ENCODE measurements around the gene CDH2. TPM values are rescaled to one million over a fixed set of nuclear protein-coding genes. Genes with fewer than 3 reads are reported as not detected.

Gene CDH2
- total and polyA plus RNA-seq, 2 donors = 1.6 to 3.0 TPM

DNA sequence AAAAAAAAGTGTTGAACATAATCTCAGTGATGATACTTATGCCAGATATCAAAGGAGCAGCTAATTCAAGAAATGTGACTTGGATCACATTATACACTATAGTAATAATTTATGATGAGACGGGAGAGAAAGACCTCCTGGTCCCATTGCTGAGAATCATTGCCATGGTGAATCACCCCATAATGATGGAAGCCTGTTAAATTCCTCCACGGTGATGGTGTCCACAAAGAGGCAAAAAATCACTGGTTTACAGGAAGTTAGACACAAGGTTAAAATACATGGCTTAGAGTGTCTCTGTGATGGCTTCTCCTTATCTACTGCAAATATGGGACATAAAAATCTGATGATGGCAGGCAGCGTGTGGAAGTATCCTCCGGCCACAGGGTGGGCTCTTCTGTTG is 210.0 kb downstream of the CDH2 start:
- Histone ChIP-seq H3K4me1 (ENCODE audit: control insufficient read depth in 2 of 2, insufficient read depth in 2 of 2, low read length in 2 of 2) (no peaks in the 10 kb centered on the region), H3K9me3 (ENCODE audit: control insufficient read depth in 2 of 2, insufficient read depth in 1 of 2, low read length in 1 of 2) (no peaks in the 10 kb centered on the region), H3K36me3 (ENCODE audit: control insufficient read depth in 2 of 2, insufficient read depth in 2 of 2, low read length in 1 of 2) (no peaks in the 10 kb centered on the region), H3K27me3 (ENCODE audit: control insufficient read depth in 2 of 2, insufficient read depth in 1 of 2, low read length in 1 of 2) (no peaks in the 10 kb centered on the region), H3K4me3 (ENCODE audit: low read length in 2 of 2) (no peak overlapping the region), H3K27ac (ENCODE audit: low read depth in 1 of 2, low read length in 1 of 2) (no peak overlapping the region)
- DNase-seq (ENCODE audit: low read depth in 6 of 9, low spot score in 9 of 9) = no peak
- WGBS = 99% methylated on average over 4 of the region's 4 CpGs

DNA sequence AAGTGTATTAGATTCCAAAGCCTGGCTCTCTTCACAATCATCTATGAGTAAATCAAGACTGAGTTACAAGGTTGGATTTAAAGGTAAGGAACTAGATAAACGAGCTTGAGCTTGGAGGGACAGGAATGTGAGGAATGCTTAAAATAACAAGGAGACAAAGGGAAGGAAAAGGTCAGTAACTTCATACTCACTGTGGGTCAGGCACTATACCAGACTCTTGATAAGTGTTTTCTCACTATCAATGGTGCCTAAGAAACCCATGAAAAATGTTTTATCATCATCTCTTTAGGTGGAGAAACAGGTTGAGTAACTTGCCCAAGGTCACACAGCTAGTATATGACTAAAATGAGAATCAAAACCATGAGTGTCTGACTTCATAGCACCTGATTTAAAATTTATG is 212.1 kb downstream of the CDH2 start:
- no peaks in the 10 kb centered on the region for H3K4me1 ChIP-seq (ENCODE audit: control insufficient read depth in 2 of 2, insufficient read depth in 2 of 2, low read length in 2 of 2)
- no peak for DNase-seq (ENCODE audit: low read depth in 6 of 9, low spot score in 9 of 9)
- no peaks in the 10 kb centered on the region for H3K36me3 ChIP-seq (ENCODE audit: control insufficient read depth in 2 of 2, insufficient read depth in 2 of 2, low read length in 1 of 2)
- no peak overlapping the region for H3K27ac ChIP-seq (ENCODE audit: low read depth in 1 of 2, low read length in 1 of 2)
- WGBS = 62% methylated on average over 1 of the region's 1 CpG
- no peaks in the 10 kb centered on the region for H3K9me3 ChIP-seq (ENCODE audit: control insufficient read depth in 2 of 2, insufficient read depth in 1 of 2, low read length in 1 of 2)
- H3K4me3 ChIP-seq (ENCODE audit: low read length in 2 of 2) = no peak overlapping the region
- no peaks in the 10 kb centered on the region for H3K27me3 ChIP-seq (ENCODE audit: control insufficient read depth in 2 of 2, insufficient read depth in 1 of 2, low read length in 1 of 2)

DNA sequence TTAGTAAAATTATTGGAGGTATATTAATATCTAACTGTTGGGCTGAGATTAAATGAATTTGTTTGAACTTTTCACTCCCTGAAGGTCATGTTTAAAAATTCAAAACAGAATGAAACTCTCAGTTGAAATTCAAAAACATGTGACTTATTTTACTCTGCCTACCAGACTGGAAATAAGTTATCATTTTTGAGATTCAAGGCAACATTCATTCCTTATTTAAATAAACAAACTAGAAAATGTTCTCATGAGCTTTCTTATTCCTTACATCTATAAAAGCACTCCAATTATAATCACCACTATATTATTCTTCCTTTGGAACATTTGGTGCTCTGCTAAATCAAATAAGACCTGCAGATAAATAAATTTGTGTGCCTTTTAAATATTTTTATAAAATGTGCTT is 217.8 kb downstream of the CDH2 start:
- DNase-seq (ENCODE audit: low read depth in 6 of 9, low spot score in 9 of 9) = no peak
- Histone ChIP-seq H3K27me3 (ENCODE audit: control insufficient read depth in 2 of 2, insufficient read depth in 1 of 2, low read length in 1 of 2) (no peaks in the 10 kb centered on the region), H3K36me3 (ENCODE audit: control insufficient read depth in 2 of 2, insufficient read depth in 2 of 2, low read length in 1 of 2) (no peaks in the 10 kb centered on the region), H3K9me3 (ENCODE audit: control insufficient read depth in 2 of 2, insufficient read depth in 1 of 2, low read length in 1 of 2) (no peaks in the 10 kb centered on the region), H3K4me1 (ENCODE audit: control insufficient read depth in 2 of 2, insufficient read depth in 2 of 2, low read length in 2 of 2) (no peaks in the 10 kb centered on the region), H3K4me3 (ENCODE audit: low read length in 2 of 2) (no peak overlapping the region), H3K27ac (ENCODE audit: low read depth in 1 of 2, low read length in 1 of 2) (no peak overlapping the region)

DNA sequence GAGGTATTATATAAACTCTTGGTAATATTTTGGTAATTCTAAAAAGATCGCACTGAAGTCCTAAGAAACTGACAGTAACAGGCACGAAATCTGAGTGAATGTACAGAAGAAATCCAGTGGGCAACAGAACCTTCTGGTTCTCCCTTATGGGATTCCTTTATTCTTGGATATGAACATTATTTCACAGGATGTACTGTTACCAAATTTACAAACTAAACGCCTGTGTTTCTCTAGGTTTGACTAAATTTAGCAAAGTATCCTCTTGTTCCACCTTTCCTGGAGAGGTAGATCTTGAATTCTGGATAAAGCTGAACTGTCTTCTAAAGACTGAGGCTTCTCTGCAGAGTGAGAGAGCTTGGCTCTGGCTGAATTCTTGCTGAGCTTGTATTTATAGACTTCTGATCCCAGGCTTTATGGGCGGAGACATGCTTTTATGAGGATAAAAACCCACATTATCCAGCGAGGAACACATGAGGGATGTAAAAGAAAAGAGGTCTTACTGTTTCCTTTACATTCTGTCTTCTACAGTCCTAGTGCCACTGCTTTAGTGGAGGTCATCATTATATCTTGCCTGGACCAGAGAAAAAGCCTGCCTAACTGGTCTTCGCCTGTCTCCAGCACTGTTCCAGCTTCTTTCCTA is 220.8 kb downstream of the CDH2 start:
- Histone ChIP-seq H3K27me3 (ENCODE audit: control insufficient read depth in 2 of 2, insufficient read depth in 1 of 2, low read length in 1 of 2) (no peaks in the 10 kb centered on the region), H3K9me3 (ENCODE audit: control insufficient read depth in 2 of 2, insufficient read depth in 1 of 2, low read length in 1 of 2) (no peaks in the 10 kb centered on the region), H3K4me1 (ENCODE audit: control insufficient read depth in 2 of 2, insufficient read depth in 2 of 2, low read length in 2 of 2) (no peaks in the 10 kb centered on the region), H3K4me3 (ENCODE audit: low read length in 2 of 2) (no peak overlapping the region), H3K36me3 (ENCODE audit: control insufficient read depth in 2 of 2, insufficient read depth in 2 of 2, low read length in 1 of 2) (no peaks in the 10 kb centered on the region), H3K27ac (ENCODE audit: low read depth in 1 of 2, low read length in 1 of 2) (no peak overlapping the region)
- 93% methylated on average over 6 of the region's 6 CpGs for WGBS
- no peak for DNase-seq (ENCODE audit: low read depth in 6 of 9, low spot score in 9 of 9)

DNA sequence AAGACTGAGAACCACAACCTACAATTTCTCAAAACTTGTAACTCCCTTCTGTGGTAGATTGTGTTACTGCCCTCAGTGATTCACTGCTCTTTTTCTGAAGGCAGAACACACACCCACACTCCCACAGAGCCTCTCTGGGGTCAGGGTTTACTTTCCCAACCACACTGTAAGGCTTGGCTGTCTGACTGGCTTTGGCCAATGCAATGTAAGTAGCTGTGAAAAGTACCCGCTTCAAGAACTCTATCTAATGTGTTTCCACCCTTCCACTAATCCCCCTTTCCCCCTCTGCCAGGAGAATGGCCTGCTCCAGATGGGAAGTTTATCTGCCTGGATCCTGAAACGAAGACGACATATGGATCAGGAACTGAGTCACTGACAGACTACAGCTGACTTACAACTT is 222.7 kb downstream of the CDH2 start:
- WGBS = 81% methylated on average over 3 of the region's 3 CpGs
- Histone ChIP-seq H3K9me3 (ENCODE audit: control insufficient read depth in 2 of 2, insufficient read depth in 1 of 2, low read length in 1 of 2) (no peaks in the 10 kb centered on the region), H3K27ac (ENCODE audit: low read depth in 1 of 2, low read length in 1 of 2) (no peak overlapping the region), H3K4me1 (ENCODE audit: control insufficient read depth in 2 of 2, insufficient read depth in 2 of 2, low read length in 2 of 2) (no peaks in the 10 kb centered on the region), H3K36me3 (ENCODE audit: control insufficient read depth in 2 of 2, insufficient read depth in 2 of 2, low read length in 1 of 2) (no peaks in the 10 kb centered on the region), H3K27me3 (ENCODE audit: control insufficient read depth in 2 of 2, insufficient read depth in 1 of 2, low read length in 1 of 2) (no peaks in the 10 kb centered on the region), H3K4me3 (ENCODE audit: low read length in 2 of 2) (no peak overlapping the region)
- DNase-seq (ENCODE audit: low read depth in 6 of 9, low spot score in 9 of 9) = no peak

DNA sequence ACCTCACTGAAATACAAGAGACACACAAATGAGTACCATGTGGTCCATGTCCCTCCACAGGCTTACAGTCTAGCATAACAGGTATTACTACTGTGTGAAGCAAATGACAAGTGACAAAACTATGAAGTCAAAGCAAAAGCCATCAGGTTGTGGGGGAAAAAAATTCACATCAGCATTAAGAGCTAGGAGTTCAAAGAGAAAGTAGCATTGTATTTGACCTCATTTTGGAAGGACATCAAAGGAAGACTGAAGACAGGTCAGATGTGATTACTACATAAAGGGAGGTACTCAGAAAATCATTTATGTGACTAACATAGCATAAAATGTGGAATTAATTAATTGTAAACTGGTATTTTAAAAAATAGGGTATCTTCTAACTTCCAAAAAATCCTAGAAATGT is 224.2 kb downstream of the CDH2 start:
- Histone ChIP-seq H3K4me3 (ENCODE audit: low read length in 2 of 2) (no peak overlapping the region), H3K27ac (ENCODE audit: low read depth in 1 of 2, low read length in 1 of 2) (no peak overlapping the region), H3K4me1 (ENCODE audit: control insufficient read depth in 2 of 2, insufficient read depth in 2 of 2, low read length in 2 of 2) (no peaks in the 10 kb centered on the region), H3K9me3 (ENCODE audit: control insufficient read depth in 2 of 2, insufficient read depth in 1 of 2, low read length in 1 of 2) (no peaks in the 10 kb centered on the region), H3K36me3 (ENCODE audit: control insufficient read depth in 2 of 2, insufficient read depth in 2 of 2, low read length in 1 of 2) (no peaks in the 10 kb centered on the region), H3K27me3 (ENCODE audit: control insufficient read depth in 2 of 2, insufficient read depth in 1 of 2, low read length in 1 of 2) (no peaks in the 10 kb centered on the region)
- DNase-seq (ENCODE audit: low read depth in 6 of 9, low spot score in 9 of 9) = no peak

DNA sequence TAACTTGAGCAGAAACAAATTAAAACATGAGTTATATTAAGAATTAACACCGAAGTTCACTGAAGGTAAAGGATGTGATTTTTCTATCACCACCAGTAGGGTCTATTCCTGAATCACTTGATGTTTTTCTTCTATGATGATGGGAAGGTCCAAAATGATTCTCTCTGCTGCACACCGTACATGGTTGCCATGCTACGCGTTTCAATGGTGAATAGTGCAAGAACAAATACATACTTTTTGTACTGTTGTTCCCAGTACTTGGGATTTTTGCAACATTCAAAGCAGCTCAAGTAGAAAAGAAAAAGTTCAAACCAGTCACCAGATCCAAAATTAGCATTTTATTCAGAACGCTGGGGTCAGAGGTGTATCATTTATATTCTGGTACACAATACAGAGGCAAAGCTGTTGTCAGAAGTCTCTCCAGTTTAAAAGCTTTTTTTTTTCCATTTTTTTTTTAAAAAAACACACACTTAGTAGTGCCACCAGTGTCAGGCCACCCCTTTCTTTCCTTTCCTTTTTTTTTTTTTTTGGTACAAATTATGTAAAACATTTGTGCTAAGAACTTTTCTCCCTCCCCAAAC is 226.2 kb downstream of the CDH2 start:
- Histone ChIP-seq H3K36me3 (ENCODE audit: control insufficient read depth in 2 of 2, insufficient read depth in 2 of 2, low read length in 1 of 2) (no peaks in the 10 kb centered on the region), H3K9me3 (ENCODE audit: control insufficient read depth in 2 of 2, insufficient read depth in 1 of 2, low read length in 1 of 2) (no peaks in the 10 kb centered on the region), H3K27ac (ENCODE audit: low read depth in 1 of 2, low read length in 1 of 2) (no peak overlapping the region), H3K27me3 (ENCODE audit: control insufficient read depth in 2 of 2, insufficient read depth in 1 of 2, low read length in 1 of 2) (no peaks in the 10 kb centered on the region), H3K4me3 (ENCODE audit: low read length in 2 of 2) (no peak overlapping the region), H3K4me1 (ENCODE audit: control insufficient read depth in 2 of 2, insufficient read depth in 2 of 2, low read length in 2 of 2) (no peaks in the 10 kb centered on the region)
- DNase-seq (ENCODE audit: low read depth in 6 of 9, low spot score in 9 of 9) = no peak
- WGBS = 97% methylated on average over 5 of the region's 5 CpGs

DNA sequence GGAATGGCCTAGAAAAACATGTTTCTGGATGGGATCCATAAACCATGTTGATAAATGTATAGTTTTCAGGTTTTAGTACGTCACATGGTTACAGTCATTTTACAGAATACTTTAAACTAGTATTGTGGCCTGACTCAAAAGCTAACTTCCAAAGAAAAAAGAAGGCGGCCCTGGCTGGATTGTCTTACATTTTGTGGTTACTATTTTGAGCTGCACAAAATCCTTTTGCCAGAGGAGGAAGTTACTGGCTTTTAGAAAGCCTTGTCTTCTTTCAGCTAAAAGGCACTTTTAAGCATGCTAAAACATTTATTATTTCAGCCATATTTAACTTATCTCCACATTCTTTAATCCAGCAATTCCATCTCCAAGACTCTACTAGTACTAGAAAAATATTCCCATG is 227.9 kb downstream of the CDH2 start:
- Histone ChIP-seq H3K27ac (ENCODE audit: low read depth in 1 of 2, low read length in 1 of 2) (no peak overlapping the region), H3K9me3 (ENCODE audit: control insufficient read depth in 2 of 2, insufficient read depth in 1 of 2, low read length in 1 of 2) (no peaks in the 10 kb centered on the region), H3K4me3 (ENCODE audit: low read length in 2 of 2) (no peak overlapping the region), H3K27me3 (ENCODE audit: control insufficient read depth in 2 of 2, insufficient read depth in 1 of 2, low read length in 1 of 2) (no peaks in the 10 kb centered on the region), H3K4me1 (ENCODE audit: control insufficient read depth in 2 of 2, insufficient read depth in 2 of 2, low read length in 2 of 2) (no peaks in the 10 kb centered on the region), H3K36me3 (ENCODE audit: control insufficient read depth in 2 of 2, insufficient read depth in 2 of 2, low read length in 1 of 2) (no peaks in the 10 kb centered on the region)
- WGBS = 63% methylated on average over 2 of the region's 2 CpGs
- no peak for DNase-seq (ENCODE audit: low read depth in 6 of 9, low spot score in 9 of 9)

DNA sequence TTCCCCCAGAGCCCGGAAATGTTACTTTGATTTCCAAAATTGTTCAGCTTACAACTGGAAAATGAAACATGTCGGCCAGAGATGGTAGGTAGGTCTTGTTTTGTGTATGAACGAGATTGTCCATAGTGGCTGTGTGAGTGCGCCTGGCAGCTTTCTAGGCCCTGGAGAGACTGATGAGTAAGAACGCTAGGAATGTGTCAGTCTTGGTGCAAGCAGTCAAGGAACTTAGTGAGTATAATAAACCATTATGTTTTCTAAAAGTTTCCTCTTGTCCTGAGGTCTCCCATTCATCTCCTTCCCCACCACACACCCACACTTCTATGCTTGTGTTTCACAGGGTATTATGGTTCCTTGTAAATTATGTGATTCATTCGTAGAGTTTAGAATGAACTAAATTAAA is 234.2 kb downstream of the CDH2 start:
- H3K27me3 ChIP-seq (ENCODE audit: control insufficient read depth in 2 of 2, insufficient read depth in 1 of 2, low read length in 1 of 2) = no peaks in the 10 kb centered on the region
- H3K36me3 ChIP-seq (ENCODE audit: control insufficient read depth in 2 of 2, insufficient read depth in 2 of 2, low read length in 1 of 2) = no peaks in the 10 kb centered on the region
- 95% methylated on average over 6 of the region's 6 CpGs for WGBS
- no peak overlapping the region for H3K27ac ChIP-seq (ENCODE audit: low read depth in 1 of 2, low read length in 1 of 2)
- H3K9me3 ChIP-seq (ENCODE audit: control insufficient read depth in 2 of 2, insufficient read depth in 1 of 2, low read length in 1 of 2) = no peaks in the 10 kb centered on the region
- no peak overlapping the region for H3K4me3 ChIP-seq (ENCODE audit: low read length in 2 of 2)
- no peak for DNase-seq (ENCODE audit: low read depth in 6 of 9, low spot score in 9 of 9)
- H3K4me1 ChIP-seq (ENCODE audit: control insufficient read depth in 2 of 2, insufficient read depth in 2 of 2, low read length in 2 of 2) = no peaks in the 10 kb centered on the region
